NCI-H2107 treated with DMSO at 0.1 percent for 48 hours (cell line): Measurements from ENCODE around the gene OR4C46.
"Not testable (repeated sequence)": the region's sequence is repeated elsewhere in the genome, so short reads cannot be mapped to it uniquely, and the experiment has no call there.

ENCODE experiments used
- DNase-seq: peaks from one replicate; lab custom pipeline; 2025; ENCODE audit not compliant: unreplicated experiment; lab: John Stamatoyannopoulos, UW

Gene OR4C46

GRCh38 chr11:54603898-54604297 is at the start of gene OR4C46:
Gene OR4C46, minus strand, starts transcription at chr11:54603998. Its CDS starts 0 bp downstream, at chr11:54603998.
- no peak for DNase-seq

DNA sequence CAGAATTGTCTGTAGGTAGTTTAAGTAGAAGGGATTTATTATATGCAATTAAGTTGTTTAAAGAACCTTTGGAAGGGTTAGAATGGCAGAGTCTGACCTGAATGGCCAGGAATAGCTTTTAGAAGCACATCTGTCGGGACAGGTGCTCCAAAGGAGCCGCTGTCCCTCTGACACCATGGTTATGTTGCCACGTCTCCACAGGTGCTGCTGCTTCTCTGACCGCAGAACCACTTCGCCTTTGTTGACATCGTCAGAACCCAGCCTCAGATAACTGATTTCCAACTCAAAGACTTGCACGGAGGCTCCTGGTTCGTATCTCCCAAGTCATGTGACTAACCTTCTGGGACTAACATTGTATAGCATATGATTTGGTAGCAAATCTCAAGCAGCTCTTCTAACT is 41.8 kb upstream of the OR4C46 start:
- not testable (repeated sequence) for DNase-seq

DNA sequence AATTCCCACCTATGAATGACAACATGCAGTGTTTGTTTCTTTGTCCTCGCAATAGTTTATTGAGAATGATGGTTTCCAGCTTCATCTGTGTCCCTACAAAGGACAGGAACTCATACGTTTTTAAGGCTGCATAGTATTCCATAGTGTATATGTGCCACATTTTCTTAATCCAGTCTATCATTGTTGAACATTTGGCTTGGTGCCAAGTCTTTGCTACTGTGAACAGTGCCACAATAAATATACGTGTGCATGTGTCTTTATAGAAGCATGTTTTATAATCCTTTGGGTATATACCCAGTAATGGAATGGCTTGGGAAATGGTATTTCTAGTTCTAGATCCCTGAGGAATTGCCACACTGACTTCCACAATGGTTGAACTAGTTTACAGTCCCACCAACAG is 42.4 kb downstream of the OR4C46 start:
- DNase-seq: not testable (repeated sequence)

- DNase-seq: no peak
Observed at GRCh38 chr11:54558919-54559318, 44.9 kb downstream of the OR4C46 start.

GRCh38 chr11:54558407-54558806 is 45.4 kb downstream of the OR4C46 start:
- no peak for DNase-seq
